PC-3 (cell line): ENCODE results near the gene PMEPA1. TPM values are rescaled to one million over a fixed set of nuclear protein-coding genes. Genes with fewer than 3 reads are reported as not detected.

Experiments used
- ATAC-seq: fragments of 200-7000 bp; cut with Tn5 transposase; 2 replicates; pipeline ENCODE4 v1.9.1; 2020; ENCODE audit warnings: mild to moderate bottlenecking, moderate library complexity
- BruUV-seq: library from RNA; stranded (reverse); fragments of 400-500 nt; replicated peaks from 2 replicates; lab custom pipeline; 2021; lab: Mats Ljungman, UMichigan
- CTCF ChIA-PET: fragments of 300-600 bp; sonication (Branson Sonifier 250); formaldehyde crosslinking; loops from one replicate; lab custom pipeline; 2022; ENCODE audit warnings: antibody characterized with exemption; lab: Charles Lee
- POLR2A ChIA-PET: fragments of 300-600 bp; sonication (Branson Sonifier 250); formaldehyde crosslinking; loops from one replicate; lab custom pipeline; 2022; ENCODE audit warnings: antibody characterized with exemption; ENCODE audit not compliant: unreplicated experiment; lab: Charles Lee
- DNase-seq: peaks from one replicate; pipeline ENCODE4 v3.0.0-alpha.2; 2015
- H2AFZ ChIP-seq: fragments of 300-600 bp; sonication (generic); 2 replicates; pipeline ENCODE4 v1.6.0; 2016; ENCODE audit warnings: antibody characterized with exemption, low read length
- H3F3A ChIP-seq: fragments of 300-600 bp; sonication (generic); one replicate; pipeline ENCODE4 v1.6.0; 2017; ENCODE audit warnings: antibody characterized with exemption, low read length, control low read depth, mild to moderate bottlenecking; ENCODE audit not compliant: unreplicated experiment
- H3K27ac ChIP-seq: fragments of 300-600 bp; sonication (generic); 2 replicates; pipeline ENCODE4 v1.5.1; 2016; ENCODE audit warnings: mild to moderate bottlenecking, low read length
- H3K27me3 ChIP-seq: fragments of 300-600 bp; sonication (generic); 2 replicates; pipeline ENCODE4 v1.6.1; 2016; ENCODE audit warnings: low read length, mixed read lengths
- H3K36me3 ChIP-seq: fragments of 300-600 bp; sonication (generic); 2 replicates; pipeline ENCODE4 v1.6.1; 2016; ENCODE audit warnings: low read depth, mixed run types, low read length, mixed read lengths
- H3K4me1 ChIP-seq: fragments of 300-600 bp; sonication (generic); 2 replicates; pipeline ENCODE4 v1.5.1; 2016; ENCODE audit warnings: low read length; ENCODE audit not compliant: insufficient read depth
- H3K4me2 ChIP-seq: fragments of 300-600 bp; sonication (generic); 2 replicates; pipeline ENCODE4 v1.6.0; 2016; ENCODE audit warnings: low read length
- H3K4me3 ChIP-seq: fragments of 300-600 bp; sonication (generic); 2 replicates; pipeline ENCODE4 v1.5.1; 2016; ENCODE audit warnings: mild to moderate bottlenecking, low read length, mixed read lengths
- H3K79me2 ChIP-seq: fragments of 300-600 bp; sonication (generic); 2 replicates; pipeline ENCODE4 v1.6.1; 2017; ENCODE audit warnings: low read length, mixed read lengths
- H3K9ac ChIP-seq: fragments of 300-600 bp; sonication (generic); 2 replicates; pipeline ENCODE4 v1.6.0; 2016; ENCODE audit warnings: mild to moderate bottlenecking, low read length
- H3K9me2 ChIP-seq: fragments of 300-600 bp; sonication (generic); replicated peaks from 2 replicates; pipeline ENCODE4 v1.6.1; 2016; ENCODE audit warnings: mixed run types, low read length, mixed read lengths
- H3K9me3 ChIP-seq: fragments of 300-600 bp; sonication (generic); 2 replicates; pipeline ENCODE4 v1.6.1; 2016; ENCODE audit warnings: low read length, mixed read lengths
- H4K20me1 ChIP-seq: fragments of 300-600 bp; sonication (generic); 2 replicates; pipeline ENCODE4 v1.6.1; 2016; ENCODE audit warnings: low read length, mixed read lengths
- EZH2 ChIP-seq: fragments of 300-600 bp; sonication (generic); IDR thresholded peaks from one replicate; pipeline ENCODE4 v1.6.1; 2017; ENCODE audit warnings: antibody characterized with exemption, mild to moderate bottlenecking, low read length; ENCODE audit not compliant: unreplicated experiment
- EZH2phosphoT487 ChIP-seq: fragments of 300-600 bp; sonication (generic); IDR thresholded peaks from 2 replicates; pipeline ENCODE4 v1.6.1; 2018; ENCODE audit warnings: mild to moderate bottlenecking, antibody characterized with exemption, low read length, borderline replicate concordance
- intact Hi-C: fragments of 100-400 bp; cut with micrococcal nuclease; formaldehyde crosslinking; loops from 2 replicates; pipeline ENCODE4 v1.9.0; 2023
- total RNA-seq: library from RNA; depleted of rRNA; stranded (reverse); fragments of >200 nt; gene quantifications from 2 replicates; pipeline ENCODE4 v1.2.3, GENCODE V29; 2014
- TF ChIP-seq, protein P1 (sequence below): fragments of 300-600 bp; sonication (generic); conservative IDR thresholded peaks from 2 replicates; pipeline ENCODE4 v1.5.1; 2017; ENCODE audit warnings: antibody characterized with exemption, low read depth, mild to moderate bottlenecking, low read length

Gene PMEPA1
- total RNA-seq, 1 experiment from 2014 or later: 21.9 TPM

DNA sequence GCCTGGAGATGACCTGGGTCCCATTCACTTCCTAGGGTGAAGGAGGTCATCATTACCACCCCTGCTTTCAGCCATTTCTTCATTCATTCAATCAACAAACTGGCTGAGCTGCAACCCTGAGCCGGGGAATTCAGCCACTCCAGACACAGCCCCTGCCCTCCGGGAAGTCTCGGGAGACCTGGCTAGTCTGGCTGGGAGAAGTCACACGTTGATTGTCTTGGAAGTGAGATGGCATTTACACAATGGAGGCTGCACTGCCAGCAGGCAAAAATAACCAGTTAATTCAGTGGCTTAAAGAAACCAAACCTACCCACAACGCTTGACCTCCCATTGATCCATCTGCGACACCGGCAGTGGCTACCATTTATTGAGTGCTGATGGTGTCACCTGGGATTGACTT, 2.0 kb upstream of the PMEPA1 start:
- TF ChIP-seq EZH2 (no peak), EZH2phosphoT487 (no peak)
- TF ChIP-seq, protein P1, sequence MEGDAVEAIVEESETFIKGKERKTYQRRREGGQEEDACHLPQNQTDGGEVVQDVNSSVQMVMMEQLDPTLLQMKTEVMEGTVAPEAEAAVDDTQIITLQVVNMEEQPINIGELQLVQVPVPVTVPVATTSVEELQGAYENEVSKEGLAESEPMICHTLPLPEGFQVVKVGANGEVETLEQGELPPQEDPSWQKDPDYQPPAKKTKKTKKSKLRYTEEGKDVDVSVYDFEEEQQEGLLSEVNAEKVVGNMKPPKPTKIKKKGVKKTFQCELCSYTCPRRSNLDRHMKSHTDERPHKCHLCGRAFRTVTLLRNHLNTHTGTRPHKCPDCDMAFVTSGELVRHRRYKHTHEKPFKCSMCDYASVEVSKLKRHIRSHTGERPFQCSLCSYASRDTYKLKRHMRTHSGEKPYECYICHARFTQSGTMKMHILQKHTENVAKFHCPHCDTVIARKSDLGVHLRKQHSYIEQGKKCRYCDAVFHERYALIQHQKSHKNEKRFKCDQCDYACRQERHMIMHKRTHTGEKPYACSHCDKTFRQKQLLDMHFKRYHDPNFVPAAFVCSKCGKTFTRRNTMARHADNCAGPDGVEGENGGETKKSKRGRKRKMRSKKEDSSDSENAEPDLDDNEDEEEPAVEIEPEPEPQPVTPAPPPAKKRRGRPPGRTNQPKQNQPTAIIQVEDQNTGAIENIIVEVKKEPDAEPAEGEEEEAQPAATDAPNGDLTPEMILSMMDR: 0 out of 2 replicates have a peak, but pooled peaks have one; percentile 6
- H3K4me2 ChIP-seq: peak overlapping the region; percentile 98; the same call in 1 of the 2 replicates
- no peak overlapping the region for H2AFZ ChIP-seq
- peaks cover 73% of the 10 kb centered on the region for H3K4me1 ChIP-seq
- H3K36me3 ChIP-seq: peaks cover 1% of the 10 kb centered on the region; the same call in 1 of the 2 replicates
- DNase-seq (no peak), ATAC-seq (no peak)
- no peaks in the 10 kb centered on the region for H3F3A ChIP-seq
- H3K27ac ChIP-seq: no peak overlapping the region
- peaks cover 65% of the 10 kb centered on the region for H3K79me2 ChIP-seq
- BruUV-seq: no TSS peak
- no peaks in the 10 kb centered on the region for H3K9me3 ChIP-seq
- H3K9me2 ChIP-seq: no peaks in the 10 kb centered on the region
- H3K27me3 ChIP-seq: no peaks in the 10 kb centered on the region
- ChIA-PET POLR2A (no interaction called here), CTCF (no interaction called here)
- no peak overlapping the region for H3K4me3 ChIP-seq
- H4K20me1 ChIP-seq: peaks cover 21% of the 10 kb centered on the region
- intact Hi-C loops: loop anchor here (2.0 kb wide), 1 partner anchor 19 kb away; no protein-coding TSS in a partner anchor
- no peak overlapping the region for H3K9ac ChIP-seq

DNA sequence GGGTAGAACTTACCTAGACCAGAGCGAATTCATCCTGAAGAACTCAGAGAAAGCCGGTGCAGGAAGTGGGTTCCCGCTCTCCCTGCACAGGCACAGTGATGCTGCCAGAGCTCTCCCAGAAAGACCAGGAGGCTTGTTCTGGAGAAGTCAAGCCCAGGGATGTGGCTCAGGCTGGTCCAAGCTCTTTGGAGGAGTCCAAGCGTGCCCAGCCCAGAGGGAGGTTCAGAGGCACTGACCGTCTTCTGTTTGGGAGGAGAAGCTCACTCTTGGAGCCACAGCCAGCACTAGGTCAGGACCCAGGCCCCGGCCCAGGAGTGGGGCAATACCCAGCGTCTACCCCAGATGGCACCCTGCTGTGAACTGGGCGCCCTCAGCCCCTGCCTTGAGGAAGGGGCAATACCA, 1.5 kb upstream of the PMEPA1 start:
- DNase-seq: peak; percentile 36
- H4K20me1 ChIP-seq: peaks cover 26% of the 10 kb centered on the region
- intact Hi-C loops: loop anchor here (2.0 kb wide), 1 partner anchor 19 kb away; no protein-coding TSS in a partner anchor
- H3K9me3 ChIP-seq: no peaks in the 10 kb centered on the region
- H3K36me3 ChIP-seq: peaks cover 6% of the 10 kb centered on the region; the same call in 1 of the 2 replicates
- H3K9me2 ChIP-seq: no peaks in the 10 kb centered on the region
- no TSS peak for BruUV-seq
- H3K27me3 ChIP-seq: no peaks in the 10 kb centered on the region
- peaks cover 73% of the 10 kb centered on the region for H3K4me1 ChIP-seq
- peak overlapping the region; percentile 98 for H3K4me3 ChIP-seq
- H3F3A ChIP-seq: no peaks in the 10 kb centered on the region
- peak overlapping the region; percentile 88 for H3K27ac ChIP-seq
- ATAC-seq: no peak
- H3K4me2 ChIP-seq: peak overlapping the region; percentile 98
- no peak overlapping the region; the same call in 1 of the 2 replicates for H2AFZ ChIP-seq
- no peak for TF ChIP-seq EZH2
- TF ChIP-seq, protein P1: peak; percentile 31; the same call in 1 of the 2 replicates
- TF ChIP-seq EZH2phosphoT487: no peak
- ChIA-PET POLR2A (interaction anchor here (0.6 kb wide), 1 partner anchor 1885 kb away, joined by 3 read pairs; no protein-coding TSS in a partner anchor), CTCF (interaction anchor here (0.8 to 1.6 kb wide), 3 partner anchors 18 to 89 kb away, joined by 3 to 5 read pairs (median 4); no protein-coding TSS in a partner anchor)
- H3K79me2 ChIP-seq: peaks cover 70% of the 10 kb centered on the region
- peak overlapping the region; percentile 95 for H3K9ac ChIP-seq

DNA sequence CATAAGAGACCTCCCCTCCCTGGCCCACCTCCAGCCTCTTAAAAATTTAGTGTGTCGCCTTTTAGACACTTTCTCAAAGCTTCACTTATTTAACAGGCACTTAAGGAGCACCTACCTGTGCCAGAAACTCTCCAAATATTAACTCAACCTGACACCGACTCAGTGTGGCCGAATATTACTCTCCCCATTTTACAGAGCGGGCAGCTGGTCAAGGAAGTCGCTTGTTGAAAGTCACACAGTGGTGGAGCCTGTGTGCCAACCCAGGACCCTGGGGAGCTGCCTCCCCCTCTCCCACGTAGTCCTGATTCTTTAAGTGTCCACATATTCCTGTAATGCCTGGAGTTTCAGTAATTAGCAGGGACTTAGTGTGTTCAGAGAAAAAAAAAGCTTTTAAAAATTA, 1.0 kb upstream of the PMEPA1 start:
- H3K79me2 ChIP-seq: peaks cover 74% of the 10 kb centered on the region
- no peaks in the 10 kb centered on the region for H3K9me2 ChIP-seq
- peak overlapping the region; percentile 98 for H3K4me2 ChIP-seq
- intact Hi-C loops: loop anchor here (2.0 kb wide), 1 partner anchor 18 kb away; no protein-coding TSS in a partner anchor
- H3K27ac ChIP-seq: peak overlapping the region; percentile 88
- ATAC-seq (no peak), DNase-seq (peak; percentile 35)
- BruUV-seq: TSS peak; percentile 60
- CTCF ChIA-PET: interaction anchor here (0.8 to 1.6 kb wide), 3 partner anchors 17 to 88 kb away, joined by 3 to 5 read pairs (median 4); no protein-coding TSS in a partner anchor
- no peaks in the 10 kb centered on the region for H3F3A ChIP-seq
- peak overlapping the region; percentile 90 for H2AFZ ChIP-seq
- POLR2A ChIA-PET: interaction anchor here (0.6 to 0.7 kb wide), 2 partner anchors 526 to 1885 kb away, joined by 3 to 5 read pairs; no protein-coding TSS in a partner anchor
- TF ChIP-seq, protein P1: no peak
- TF ChIP-seq EZH2phosphoT487: no peak
- no peak for TF ChIP-seq EZH2
- peak overlapping the region; percentile 98 for H3K4me3 ChIP-seq
- H3K9ac ChIP-seq: peak overlapping the region; percentile 95
- H3K4me1 ChIP-seq: peaks cover 73% of the 10 kb centered on the region
- no peaks in the 10 kb centered on the region for H3K9me3 ChIP-seq
- peaks cover 31% of the 10 kb centered on the region for H4K20me1 ChIP-seq
- no peaks in the 10 kb centered on the region for H3K27me3 ChIP-seq
- peaks cover 8% of the 10 kb centered on the region; the same call in 1 of the 2 replicates for H3K36me3 ChIP-seq
